ENCODE data around the gene KLHL22.
A peak's percentile ranks its signal among the peaks of the same experiment; 100 is the strongest.

KLHL22 gene

GRCh38 chr22:20401376-20402014, 94.1 kb downstream of the KLHL22 start:
- Histone ChIP-seq H3K36me3 (ENCODE audit: insufficient read depth, low read length) (peaks cover 16% of the 10 kb centered on the region; the same call in 1 of the 2 replicates), H3K9me3 (ENCODE audit: insufficient read depth, low read depth, low read length) (no peaks in the 10 kb centered on the region), H3K27me3 (ENCODE audit: insufficient read depth, low read length, poor library complexity, severe bottlenecking) (no peaks in the 10 kb centered on the region), H3K79me2 (ENCODE audit: insufficient read depth, low read length) (peaks cover 40% of the 10 kb centered on the region), H3K4me1 (ENCODE audit: insufficient read depth, low read length, poor library complexity, severe bottlenecking) (peaks cover 20% of the 10 kb centered on the region), H3F3A (ENCODE audit: low read depth) (0 out of 2 replicates have a peak, but pooled peaks cover 3% of the 10 kb centered on the region), H3K4me2 (ENCODE audit: low read depth, low read length, poor library complexity, severe bottlenecking) (no peak overlapping the region), H2AFZ (ENCODE audit: low read length) (no peak overlapping the region), H3K9ac (ENCODE audit: low read depth, low read length, poor library complexity, severe bottlenecking) (no peak overlapping the region), H3K4me3 (ENCODE audit: low read length, poor library complexity, severe bottlenecking) (no peak overlapping the region), H3K9me2 (replicated peaks; ENCODE audit: low read depth, low read length) (no peaks in the 10 kb centered on the region), H4K20me1 (ENCODE audit: insufficient read depth, low read length, poor library complexity, severe bottlenecking) (peaks cover 3% of the 10 kb centered on the region)
- TF ChIP-seq CTCF (conservative IDR thresholded peaks at IDR 0.05; ENCODE audit: low read length) (no peak), EZH2phosphoT487 (IDR thresholded peaks at IDR 0.05; ENCODE audit: borderline replicate concordance) (no peak)

GRCh38 chr22:20400606-20401375, 94.8 kb downstream of the KLHL22 start:
- Histone ChIP-seq H3K4me3 (ENCODE audit: low read length, poor library complexity, severe bottlenecking) (no peak overlapping the region), H3F3A (ENCODE audit: low read depth) (0 out of 2 replicates have a peak, but pooled peaks cover 4% of the 10 kb centered on the region), H4K20me1 (ENCODE audit: insufficient read depth, low read length, poor library complexity, severe bottlenecking) (peaks cover 3% of the 10 kb centered on the region), H3K9me2 (replicated peaks; ENCODE audit: low read depth, low read length) (no peaks in the 10 kb centered on the region), H3K79me2 (ENCODE audit: insufficient read depth, low read length) (peaks cover 47% of the 10 kb centered on the region), H3K27me3 (ENCODE audit: insufficient read depth, low read length, poor library complexity, severe bottlenecking) (no peaks in the 10 kb centered on the region), H3K9me3 (ENCODE audit: insufficient read depth, low read depth, low read length) (no peaks in the 10 kb centered on the region), H3K9ac (ENCODE audit: low read depth, low read length, poor library complexity, severe bottlenecking) (no peak overlapping the region), H3K4me1 (ENCODE audit: insufficient read depth, low read length, poor library complexity, severe bottlenecking) (peaks cover 27% of the 10 kb centered on the region), H2AFZ (ENCODE audit: low read length) (no peak overlapping the region), H3K4me2 (ENCODE audit: low read depth, low read length, poor library complexity, severe bottlenecking) (no peak overlapping the region), H3K36me3 (ENCODE audit: insufficient read depth, low read length) (peaks cover 9% of the 10 kb centered on the region; the same call in 1 of the 2 replicates)
- TF ChIP-seq CTCF (conservative IDR thresholded peaks at IDR 0.05; ENCODE audit: low read length) (no peak), EZH2phosphoT487 (IDR thresholded peaks at IDR 0.05; ENCODE audit: borderline replicate concordance) (no peak)

- H4K20me1 ChIP-seq (ENCODE audit: insufficient read depth, low read length, poor library complexity, severe bottlenecking): peaks cover 3% of the 10 kb centered on the region
- H3K4me2 ChIP-seq (ENCODE audit: low read depth, low read length, poor library complexity, severe bottlenecking): peak overlapping the region; percentile 52
- H3K4me3 ChIP-seq (ENCODE audit: low read length, poor library complexity, severe bottlenecking): no peak overlapping the region
- H3K79me2 ChIP-seq (ENCODE audit: insufficient read depth, low read length): peaks cover 55% of the 10 kb centered on the region
- no peaks in the 10 kb centered on the region for H3K9me3 ChIP-seq (ENCODE audit: insufficient read depth, low read depth, low read length)
- H3K36me3 ChIP-seq (ENCODE audit: insufficient read depth, low read length): peaks cover 6% of the 10 kb centered on the region; the same call in 1 of the 2 replicates
- H3K9me2 ChIP-seq (replicated peaks; ENCODE audit: low read depth, low read length): no peaks in the 10 kb centered on the region
- H2AFZ ChIP-seq (ENCODE audit: low read length): no peak overlapping the region
- H3F3A ChIP-seq (ENCODE audit: low read depth): 0 out of 2 replicates have a peak, but pooled peaks cover 4% of the 10 kb centered on the region
- H3K4me1 ChIP-seq (ENCODE audit: insufficient read depth, low read length, poor library complexity, severe bottlenecking): peaks cover 35% of the 10 kb centered on the region
- TF ChIP-seq CTCF (conservative IDR thresholded peaks at IDR 0.05; ENCODE audit: low read length) (no peak), EZH2phosphoT487 (IDR thresholded peaks at IDR 0.05; ENCODE audit: borderline replicate concordance) (no peak)
- no peaks in the 10 kb centered on the region for H3K27me3 ChIP-seq (ENCODE audit: insufficient read depth, low read length, poor library complexity, severe bottlenecking)
- H3K9ac ChIP-seq (ENCODE audit: low read depth, low read length, poor library complexity, severe bottlenecking): no peak overlapping the region
Observed at GRCh38 chr22:20399866-20400605, 95.6 kb downstream of the KLHL22 start.

Data from Loucy (cell line).